NCI-H2227 (cell line): ENCODE data around the gene MYH6.
"Not testable (repeated sequence)": the region's sequence is repeated elsewhere in the genome, so short reads cannot be mapped to it uniquely, and the experiment has no call there.

Experiments
- DNase-seq: peaks from one replicate; lab custom pipeline; 2025; ENCODE audit not compliant: unreplicated experiment; lab: John Stamatoyannopoulos, UW

The MYH6 gene

DNA sequence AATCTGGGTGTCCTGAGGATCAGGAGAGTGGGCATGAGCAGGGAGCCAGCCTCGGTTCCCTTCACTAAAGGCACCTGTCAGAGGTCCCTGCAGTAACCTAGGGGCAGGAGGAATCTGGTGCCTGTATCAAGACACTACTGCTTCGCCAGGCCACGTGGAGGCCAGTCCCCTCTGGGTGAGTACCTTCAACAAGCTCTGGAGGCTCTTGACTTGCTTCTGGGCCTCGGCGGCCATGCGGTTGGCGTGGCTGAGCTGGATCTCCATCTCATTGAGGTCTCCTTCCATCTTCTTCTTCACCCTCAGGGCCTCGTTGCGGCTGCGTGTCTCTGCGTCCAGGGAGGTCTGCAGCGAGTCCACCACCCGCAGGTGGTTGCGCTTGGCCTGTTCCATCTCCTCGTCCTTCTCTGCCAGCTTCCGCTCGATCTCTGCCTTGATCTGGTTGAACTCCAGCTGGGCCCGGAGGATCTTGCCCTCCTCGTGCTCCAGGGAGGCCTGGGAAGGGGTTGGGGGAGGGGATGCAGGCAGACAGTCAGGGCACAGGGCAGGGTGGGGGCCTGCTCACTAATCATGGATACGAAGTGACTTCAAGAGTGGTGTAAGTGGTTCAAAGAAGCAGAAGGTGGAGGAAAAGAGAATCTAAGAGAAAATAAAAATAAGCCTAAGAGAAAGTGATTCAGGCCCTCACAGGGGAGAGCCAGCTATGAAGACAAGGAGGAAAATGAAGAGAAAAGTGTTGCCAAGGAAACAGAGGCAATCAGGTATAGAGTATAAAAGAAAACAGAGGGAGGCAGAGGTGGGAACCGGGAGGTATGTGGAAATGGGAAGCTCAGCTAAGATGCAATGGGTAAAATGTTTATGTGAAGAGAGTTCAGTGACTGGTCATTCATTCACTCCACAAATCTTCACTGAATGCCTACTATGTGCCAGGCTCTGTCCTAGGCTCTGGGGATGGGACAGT, 8.0 kb upstream of the MYH6 start:
- no peak for DNase-seq

DNA sequence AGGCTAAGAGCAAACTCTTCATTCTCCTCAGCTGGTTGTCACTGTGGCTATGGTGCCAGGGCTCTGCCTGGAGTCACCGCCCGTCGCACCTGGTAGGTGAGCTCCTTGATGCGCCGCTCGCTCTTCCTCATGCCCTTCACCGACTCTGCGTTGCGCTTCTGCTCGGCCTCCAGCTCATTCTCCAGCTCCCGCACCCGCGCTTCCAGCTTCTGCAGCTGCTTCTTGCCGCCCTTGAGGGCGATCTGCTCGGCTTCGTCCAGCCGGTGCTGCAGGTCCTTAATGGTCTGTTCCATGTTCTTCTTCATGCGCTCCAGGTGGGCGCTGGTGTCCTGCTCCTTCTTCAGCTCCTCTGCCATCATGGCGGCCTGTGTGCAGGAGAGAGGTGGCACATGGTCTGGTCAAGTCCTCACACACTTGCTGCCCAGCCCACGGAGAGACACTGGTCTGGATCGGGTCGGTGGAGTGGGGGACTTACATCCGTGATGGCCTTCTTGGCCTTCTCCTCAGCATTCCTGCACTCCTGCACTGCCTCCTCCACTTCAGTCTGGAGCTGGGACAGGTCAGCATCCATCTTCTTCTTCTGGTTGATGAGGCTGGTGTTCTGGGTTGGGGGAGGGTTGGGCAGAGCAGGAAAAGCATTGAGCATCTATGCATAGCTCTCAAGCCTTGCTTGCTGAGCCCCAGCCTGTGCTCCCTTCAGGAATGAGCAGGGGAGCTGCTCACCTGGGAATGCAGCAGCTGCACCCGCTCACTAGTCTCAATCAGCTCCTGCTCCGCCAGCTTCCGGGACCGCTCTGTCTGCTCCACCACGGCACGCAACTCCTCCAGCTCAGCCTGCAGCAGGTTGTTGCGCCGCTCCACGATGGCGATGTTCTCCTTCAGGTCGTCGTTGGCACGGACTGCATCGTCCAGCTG, 7.1 kb upstream of the MYH6 start:
- no peak for DNase-seq

- no peak for DNase-seq
These were observed 6.2 kb upstream of the MYH6 start for GRCh38 chr14:23414254-23414653.

- no peak for DNase-seq
These were observed 5.6 kb upstream of the MYH6 start for GRCh38 chr14:23413681-23414080.

GRCh38 chr14:23411563-23412525, 3.8 kb upstream of the MYH6 start:
- no peak for DNase-seq

- no peak for DNase-seq
These were observed 2.0 kb upstream of the MYH6 start for GRCh38 chr14:23409966-23410635.

- no peak for DNase-seq
These were observed 1.4 kb upstream of the MYH6 start for GRCh38 chr14:23409475-23409874.

DNA sequence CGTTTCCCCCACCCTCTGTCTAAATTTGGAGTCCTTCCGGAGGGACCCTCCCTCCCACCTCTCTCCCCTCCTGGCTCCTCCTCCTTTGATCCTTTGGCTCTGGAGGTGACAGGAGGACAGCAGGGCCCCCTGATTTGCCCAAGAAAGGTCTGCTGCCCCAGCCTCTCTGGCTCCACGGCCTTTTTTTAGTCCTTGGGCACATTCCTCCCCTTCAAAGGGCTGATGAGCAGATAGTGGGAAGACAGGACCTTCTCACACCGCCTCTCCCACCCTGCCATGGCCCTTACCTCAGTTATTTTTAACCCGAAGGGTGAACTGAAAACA, 196 bp upstream of the MYH6 start:
- no peak for DNase-seq

- DNase-seq = no peak
These were observed 1.2 kb downstream of the MYH6 start for GRCh38 chr14:23406725-23407355.

DNA sequence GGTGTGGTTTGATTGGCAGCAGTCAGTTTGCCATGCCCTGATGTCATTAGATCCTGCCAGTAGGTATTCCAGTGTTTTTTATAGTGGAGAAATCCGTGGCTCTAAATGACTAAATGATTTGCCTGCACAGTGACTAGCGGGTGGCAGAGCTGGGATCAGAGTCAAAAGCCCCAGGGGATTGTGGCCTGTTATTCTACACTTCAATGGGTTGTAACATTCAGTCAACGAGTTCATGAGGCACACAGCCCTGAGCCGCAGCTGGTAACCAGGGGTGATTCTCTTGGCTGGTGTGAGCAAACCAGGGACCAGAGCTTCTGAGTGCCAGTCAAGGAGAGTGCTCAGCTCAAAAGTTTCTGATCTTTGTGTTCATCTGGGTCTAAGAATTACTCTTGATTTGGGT, 1.8 kb downstream of the MYH6 start:
- DNase-seq = no peak

DNA sequence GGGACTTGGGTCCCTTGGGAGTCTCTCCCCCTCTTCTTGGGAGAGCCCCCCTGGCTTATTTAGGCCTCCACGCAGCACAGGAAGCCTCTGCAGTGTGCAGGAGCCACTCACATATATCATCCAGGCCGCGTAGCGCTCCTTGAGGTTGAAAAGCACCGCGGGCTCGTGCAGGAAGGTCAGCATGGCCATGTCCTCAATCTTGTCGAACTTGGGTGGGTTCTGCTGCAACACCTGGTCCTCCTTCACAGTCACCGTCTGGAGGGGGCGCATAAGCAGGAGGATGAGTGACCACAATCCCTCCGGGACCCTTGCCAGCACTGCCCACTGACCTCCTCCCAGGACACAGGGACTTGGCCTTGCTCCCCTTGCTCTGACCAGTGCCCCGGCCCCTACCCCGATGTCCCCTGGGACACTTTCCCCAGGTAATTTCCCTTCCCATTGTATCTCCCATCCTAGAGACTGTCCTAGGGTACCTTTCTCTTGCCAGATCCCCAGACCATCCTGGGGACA, 2.5 kb downstream of the MYH6 start:
- no peak for DNase-seq

- no peak for DNase-seq
These were observed 3.0 kb downstream of the MYH6 start for GRCh38 chr14:23405096-23405495.

- DNase-seq = no peak
These were observed 3.7 kb downstream of the MYH6 start for GRCh38 chr14:23404331-23404900.

DNA sequence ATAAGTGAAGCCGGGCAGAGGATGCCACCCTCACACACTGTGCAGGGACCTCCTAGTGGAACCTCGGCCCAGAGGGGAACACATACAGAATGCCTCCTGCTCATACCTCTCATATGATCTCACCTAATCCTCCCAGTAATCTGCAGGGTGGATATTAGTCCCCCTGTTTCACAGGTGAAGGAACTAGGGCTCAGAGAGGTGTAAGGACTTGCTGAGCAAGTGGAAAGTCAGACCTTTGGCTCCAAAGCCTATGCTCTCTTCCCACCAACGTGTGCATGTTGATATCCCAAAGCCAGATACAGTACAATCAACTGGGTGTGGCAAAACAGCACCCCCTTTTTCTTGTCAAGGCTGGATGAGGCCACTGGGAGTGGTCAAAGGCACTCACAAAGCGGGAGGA, 4.2 kb downstream of the MYH6 start:
- no peak for DNase-seq

DNA sequence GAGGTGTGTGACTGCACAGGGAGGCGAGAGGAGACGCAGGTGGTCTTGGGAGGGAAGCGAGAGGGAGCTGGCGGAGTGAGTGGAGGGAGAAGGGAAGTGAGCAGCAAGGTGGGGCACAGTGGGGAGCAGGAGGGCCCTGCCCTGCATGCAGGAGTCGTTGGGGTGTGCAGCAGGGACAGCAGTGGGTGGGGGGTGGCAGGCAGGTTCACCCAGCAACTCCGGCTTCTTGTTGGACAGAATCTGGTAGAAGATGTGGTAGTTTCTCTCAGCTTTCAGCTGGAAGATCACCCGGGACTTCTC, 5.0 kb downstream of the MYH6 start:
- DNase-seq = no peak

GRCh38 chr14:23402296-23403138, 5.6 kb downstream of the MYH6 start:
- no peak for DNase-seq

DNA sequence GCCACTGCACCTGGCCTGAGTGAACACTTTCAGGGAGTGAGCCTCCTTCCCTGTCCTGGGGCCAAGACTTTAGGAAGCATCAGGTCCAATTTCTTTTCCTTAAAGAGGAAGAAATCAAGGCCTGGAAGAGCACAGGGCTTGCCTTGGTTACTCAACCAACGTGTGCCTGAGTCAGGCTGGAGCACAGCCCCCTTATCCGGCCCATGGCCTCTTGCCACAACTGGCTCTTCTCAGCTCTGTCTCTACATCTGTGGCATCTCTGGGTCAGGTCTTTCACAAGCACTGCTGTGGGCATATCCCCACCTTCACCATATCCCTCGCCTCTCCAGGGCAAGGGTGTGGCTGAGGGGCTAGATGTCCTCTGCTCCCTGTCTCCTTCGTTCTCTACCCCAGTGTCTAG, 6.8 kb downstream of the MYH6 start:
- DNase-seq = no peak

DNA sequence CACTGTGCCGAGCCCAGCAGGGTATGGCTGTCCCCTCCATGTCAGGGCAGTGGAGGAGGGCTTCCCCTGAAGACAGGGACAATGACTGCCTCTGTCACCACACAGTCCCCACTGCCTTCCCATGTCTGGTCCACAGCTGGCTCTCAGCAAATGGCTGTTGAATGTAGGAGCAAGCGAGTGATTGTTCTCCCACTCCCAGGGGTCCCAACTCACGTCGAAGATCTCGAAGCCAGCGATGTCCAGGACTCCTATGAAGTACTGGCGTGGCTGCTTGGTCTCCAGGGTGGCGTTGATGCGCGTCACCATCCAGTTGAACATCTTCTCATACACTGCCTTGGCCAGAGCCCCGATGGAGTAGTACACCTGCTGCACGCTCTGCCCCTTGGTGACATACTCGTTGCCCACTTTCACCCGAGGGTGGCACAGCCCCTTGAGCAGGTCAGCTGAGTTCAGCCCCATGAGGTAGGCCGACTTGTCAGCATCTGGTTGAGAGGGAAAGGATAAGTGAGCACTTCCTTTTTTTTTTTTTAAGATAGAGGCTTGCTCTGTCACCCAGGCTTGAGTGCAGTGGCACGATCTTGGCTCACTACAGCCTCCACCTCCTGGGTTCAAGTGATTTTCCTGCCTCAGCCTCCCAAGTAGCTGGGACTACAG, 7.5 kb downstream of the MYH6 start:
- DNase-seq = not testable (repeated sequence)
